MCF 10A (cell line): ENCODE results near the gene RS1. TPM values are rescaled to one million over a fixed set of nuclear protein-coding genes. Genes with fewer than 3 reads are reported as not detected.

Experiments used
- BruUV-seq: library from RNA; stranded (reverse); fragments of 400-500 nt; replicated peaks from 2 replicates; lab custom pipeline; 2021; lab: Mats Ljungman, UMichigan
- CTCF ChIA-PET: fragments of 300-600 bp; sonication (Branson Sonifier 250); formaldehyde crosslinking; extraction: SDS; loops from one replicate; lab custom pipeline; 2021; ENCODE audit warnings: antibody characterized with exemption, inconsistent platforms; lab: Yijun Ruan, JAX
- POLR2A ChIA-PET: fragments of 300-600, 350-650 bp; sonication (Branson Sonifier 250); formaldehyde crosslinking; extraction: SDS; loops from one replicate; lab custom pipeline; 2020; ENCODE audit warnings: antibody characterized with exemption, inconsistent platforms; lab: Yijun Ruan, JAX
- DNase-seq: peaks from one replicate; pipeline ENCODE4 v3.0.0-alpha.2; 2018; ENCODE audit not compliant: unreplicated experiment
- H3K27ac Mint-ChIP-seq: one replicate; pipeline ENCODE4 v1.8.0; 2022; ENCODE audit warnings: mild to moderate bottlenecking, low read depth, mixed read lengths; ENCODE audit not compliant: unreplicated experiment
- H3K27me3 Mint-ChIP-seq: one replicate; pipeline ENCODE4 v1.8.0; 2022; ENCODE audit warnings: mixed read lengths; ENCODE audit not compliant: insufficient read depth, unreplicated experiment
- H3K36me3 Mint-ChIP-seq: one replicate; pipeline ENCODE4 v1.8.0; 2022; ENCODE audit warnings: mild to moderate bottlenecking, moderate library complexity, mixed read lengths; ENCODE audit not compliant: insufficient read depth, unreplicated experiment
- H3K4me1 Mint-ChIP-seq: one replicate; pipeline ENCODE4 v1.8.0; 2022; ENCODE audit warnings: mixed read lengths; ENCODE audit not compliant: insufficient read depth, unreplicated experiment
- H3K4me3 Mint-ChIP-seq: one replicate; pipeline ENCODE4 v1.8.0; 2022; ENCODE audit warnings: mild to moderate bottlenecking, moderate library complexity, mixed read lengths; ENCODE audit not compliant: unreplicated experiment
- H3K9me3 Mint-ChIP-seq: one replicate; pipeline ENCODE4 v1.8.0; 2022; ENCODE audit warnings: mixed read lengths; ENCODE audit not compliant: unreplicated experiment
- CTCF ChIP-seq: fragments of 200-600 bp; IDR thresholded peaks from one replicate; pipeline ENCODE4 v1.8.0; 2022; ENCODE audit warnings: antibody characterized with exemption, mild to moderate bottlenecking; ENCODE audit not compliant: unreplicated experiment
- intact Hi-C: fragments of 100-400 bp; cut with micrococcal nuclease; formaldehyde crosslinking; loops from 2 replicates; pipeline ENCODE4 v1.14.1; 2022
- total RNA-seq: library from RNA; stranded (reverse); gene quantifications from 2 replicates; pipeline ENCODE4 v1.2.3, GENCODE V29; 2022

Gene RS1
- total RNA-seq, 1 experiment from 2014 or later = not detected

DNA sequence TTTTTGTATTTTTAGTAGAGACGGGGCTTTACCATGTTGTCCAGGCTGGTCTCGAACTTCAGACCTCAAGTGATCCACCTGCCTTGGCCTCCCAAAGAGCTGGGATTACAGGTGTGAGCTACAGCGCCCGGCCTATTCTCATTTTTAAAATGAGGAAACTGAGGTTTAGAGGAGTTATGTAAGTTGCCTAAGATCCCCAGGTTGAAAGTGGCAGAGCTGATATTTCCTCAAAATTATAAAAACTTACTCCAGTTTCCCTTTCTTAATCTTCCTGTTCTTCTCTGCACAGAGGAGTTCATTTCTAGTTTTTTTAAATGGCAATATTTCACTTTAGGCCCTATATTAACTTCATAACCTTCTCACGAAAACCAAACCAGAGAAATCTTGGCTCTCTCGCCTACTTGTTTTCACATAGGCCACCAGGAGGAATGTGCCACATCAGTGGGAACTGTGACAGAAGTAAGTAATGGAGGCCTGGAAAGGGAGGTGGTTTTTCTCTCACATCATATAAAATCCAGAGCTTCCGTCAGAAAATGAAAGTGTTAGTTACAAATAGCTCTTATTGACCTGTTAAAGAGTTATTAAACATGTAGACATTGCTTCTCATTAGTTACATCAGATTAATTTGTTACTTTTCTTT lies 16.1 kb upstream of the RS1 start:
- BruUV-seq = no TSS peak
- POLR2A ChIA-PET = interaction anchor here (0.7 kb wide), 1 partner anchor 9 kb away, joined by 3 read pairs; no protein-coding TSS in a partner anchor
- H3K4me1 Mint-ChIP-seq = no peaks in the 10 kb centered on the region
- intact Hi-C loops = loop anchor here (10.0 kb wide), 1 partner anchor 263 kb away; the partner anchor contains the start of gene CDKL5
- H3K27ac Mint-ChIP-seq = no peak overlapping the region
- CTCF ChIA-PET = interaction anchor here (1.0 kb wide), 1 partner anchor 9 kb away, joined by 3 read pairs; no protein-coding TSS in a partner anchor
- no peak for TF ChIP-seq CTCF
- no peak for DNase-seq
- no peak overlapping the region for H3K4me3 Mint-ChIP-seq
- H3K9me3 Mint-ChIP-seq = no peaks in the 10 kb centered on the region
- H3K36me3 Mint-ChIP-seq = no peaks in the 10 kb centered on the region
- no peaks in the 10 kb centered on the region for H3K27me3 Mint-ChIP-seq

DNA sequence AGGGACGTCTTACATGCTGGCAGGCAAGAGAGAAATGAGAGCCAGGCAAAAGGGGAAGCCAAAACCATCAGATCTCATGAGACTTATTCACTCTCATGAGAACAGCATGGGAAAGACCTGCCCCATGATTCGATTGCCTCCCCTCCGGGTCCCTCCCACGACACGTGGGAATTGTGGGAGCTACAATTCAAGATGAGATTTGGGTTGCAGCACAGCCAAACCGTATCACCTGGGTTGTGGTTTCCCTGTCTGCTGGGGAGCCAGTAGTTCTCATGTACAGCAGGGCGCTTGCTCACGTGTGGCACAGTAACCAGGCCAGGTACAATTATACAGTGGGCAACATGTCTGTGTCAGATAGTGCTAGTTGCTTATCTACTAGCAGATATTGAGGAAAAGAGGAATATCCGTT lies 11.1 kb upstream of the RS1 start:
- Mint-ChIP-seq H3K4me3 (no peak overlapping the region), H3K9me3 (peaks cover 8% of the 10 kb centered on the region), H3K27ac (no peak overlapping the region), H3K4me1 (no peaks in the 10 kb centered on the region), H3K27me3 (no peaks in the 10 kb centered on the region), H3K36me3 (no peaks in the 10 kb centered on the region)
- POLR2A ChIA-PET = no interaction called here
- no TSS peak for BruUV-seq
- no peak for TF ChIP-seq CTCF
- no peak for DNase-seq
- intact Hi-C loops = loop anchor here (10.0 kb wide), 1 partner anchor 258 kb away; the partner anchor contains the start of gene CDKL5
- CTCF ChIA-PET = no interaction called here

DNA sequence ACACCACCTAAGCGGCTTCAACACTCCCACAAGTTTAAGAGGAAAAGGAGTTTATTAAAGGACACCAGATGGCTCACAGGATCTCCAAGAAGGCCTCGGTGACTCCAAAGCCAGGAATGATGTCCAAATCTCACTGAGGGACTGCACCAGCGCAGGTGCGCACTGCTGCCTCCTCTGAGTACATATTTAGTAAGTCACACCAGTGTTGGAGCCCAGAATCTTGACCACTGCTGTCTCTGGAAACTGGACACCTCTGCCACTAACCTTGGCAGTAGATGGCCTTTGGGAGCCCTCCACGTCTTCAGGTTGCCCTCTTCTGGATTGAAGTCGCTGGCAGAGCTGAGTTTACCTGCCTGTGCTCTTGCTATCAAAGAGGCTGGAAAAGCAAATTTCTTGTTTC lies 10.1 kb upstream of the RS1 start:
- Mint-ChIP-seq H3K27me3 (no peaks in the 10 kb centered on the region), H3K9me3 (peaks cover 8% of the 10 kb centered on the region), H3K4me1 (no peaks in the 10 kb centered on the region), H3K27ac (no peak overlapping the region), H3K4me3 (no peak overlapping the region), H3K36me3 (no peaks in the 10 kb centered on the region)
- ChIA-PET CTCF (no interaction called here), POLR2A (no interaction called here)
- no TSS peak for BruUV-seq
- intact Hi-C loops = loop anchor here (10.0 kb wide), 1 partner anchor 257 kb away; the partner anchor contains the start of gene CDKL5
- TF ChIP-seq CTCF = no peak
- no peak for DNase-seq

GRCh38 chrX:18677161-18677869 lies 5.4 kb upstream of the RS1 start:
- no peak for DNase-seq
- ChIA-PET CTCF (interaction anchor here (0.5 to 1.9 kb wide), 6 partner anchors 11 to 1491 kb away, joined by 3 to 6 read pairs (median 4); no protein-coding TSS in a partner anchor), POLR2A (no interaction called here)
- BruUV-seq = no TSS peak
- no peak for TF ChIP-seq CTCF
- intact Hi-C loops = loop anchor here (10.0 kb wide), 1 partner anchor 207 kb away; no protein-coding TSS in a partner anchor
- no peak overlapping the region for H3K27ac Mint-ChIP-seq
- H3K4me1 Mint-ChIP-seq = no peaks in the 10 kb centered on the region
- no peaks in the 10 kb centered on the region for H3K27me3 Mint-ChIP-seq
- no peak overlapping the region for H3K4me3 Mint-ChIP-seq
- peaks cover 9% of the 10 kb centered on the region for H3K36me3 Mint-ChIP-seq
- peaks cover 8% of the 10 kb centered on the region for H3K9me3 Mint-ChIP-seq
